Stimulated activated CD8-positive, alpha-beta memory T cell treated with anti-CD3 and anti-CD28 coated beads, Interleukin-12 subunit alpha, Interleukin-12 subunit beta, amount 100 ng/mL, for 24 hours (primary cell): Measurements from ENCODE around the gene DRP2.
"Not testable (repeated sequence)": the region's sequence is repeated elsewhere in the genome, so short reads cannot be mapped to it uniquely, and the experiment has no call there.

Experiments
- DNase-seq: peaks from one replicate; pipeline ENCODE4 v3.0.0-alpha.2; 2020; ENCODE audit errors: extremely low read depth

Gene DRP2

GRCh38 chrX:101219116-101219863 is at the start of gene DRP2:
Gene DRP2 (plus strand): TSS chrX:101219786. CDS start chrX:101231648, 11,862 bp downstream.
- DNase-seq, result no peak

GRCh38 chrX:101171883-101172400 is 47.6 kb upstream of the DRP2 start:
- no peak for DNase-seq

GRCh38 chrX:101176439-101176838 is 43.1 kb upstream of the DRP2 start:
- DNase-seq, result no peak

GRCh38 chrX:101184876-101185275 is 34.7 kb upstream of the DRP2 start:
- not testable (repeated sequence) for DNase-seq

- not testable (repeated sequence) for DNase-seq
Measured at GRCh38 chrX:101187961-101188360, 31.6 kb upstream of the DRP2 start.

- DNase-seq, result no peak
Measured at GRCh38 chrX:101190736-101191135, 28.9 kb upstream of the DRP2 start.

- DNase-seq, result no peak
Measured at GRCh38 chrX:101191217-101191750, 28.3 kb upstream of the DRP2 start.

GRCh38 chrX:101195442-101196173 is 24.0 kb upstream of the DRP2 start:
- DNase-seq, result no peak

- no peak for DNase-seq
Measured at GRCh38 chrX:101203761-101204351, 15.7 kb upstream of the DRP2 start.

- no peak for DNase-seq
Measured at GRCh38 chrX:101206471-101206870, 13.1 kb upstream of the DRP2 start.

GRCh38 chrX:101208152-101208905 is 11.3 kb upstream of the DRP2 start:
- DNase-seq, result no peak

GRCh38 chrX:101210630-101211029 is 9.0 kb upstream of the DRP2 start:
- no peak for DNase-seq

- DNase-seq, result no peak
Measured at GRCh38 chrX:101217689-101218088, 1.9 kb upstream of the DRP2 start.

GRCh38 chrX:101219864-101220346 is 319 bp downstream of the DRP2 start:
- DNase-seq, result no peak

- no peak for DNase-seq
Measured at GRCh38 chrX:101220662-101221260, 1.2 kb downstream of the DRP2 start.

- DNase-seq, result no peak
Measured at GRCh38 chrX:101223226-101223625, 3.6 kb downstream of the DRP2 start.

- no peak for DNase-seq
Measured at GRCh38 chrX:101229170-101229569, 9.6 kb downstream of the DRP2 start.

- no peak for DNase-seq
Measured at GRCh38 chrX:101230636-101231035, 11.1 kb downstream of the DRP2 start.

- no peak for DNase-seq
Measured at GRCh38 chrX:101231080-101231479, 11.5 kb downstream of the DRP2 start.

- no peak for DNase-seq
Measured at GRCh38 chrX:101232316-101232715, 12.7 kb downstream of the DRP2 start.

- DNase-seq, result no peak
Measured at GRCh38 chrX:101237041-101237440, 17.5 kb downstream of the DRP2 start.
